NK-92 (cell line): ENCODE measurements around the gene MAT2A.
"Not testable (repeated sequence)": the region's sequence is repeated elsewhere in the genome, so short reads cannot be mapped to it uniquely, and the experiment has no call there.

Source experiments
- DNase-seq: peaks from one replicate; lab custom pipeline; 2025; ENCODE audit not compliant: unreplicated experiment; lab: John Stamatoyannopoulos, UW

MAT2A gene

DNA sequence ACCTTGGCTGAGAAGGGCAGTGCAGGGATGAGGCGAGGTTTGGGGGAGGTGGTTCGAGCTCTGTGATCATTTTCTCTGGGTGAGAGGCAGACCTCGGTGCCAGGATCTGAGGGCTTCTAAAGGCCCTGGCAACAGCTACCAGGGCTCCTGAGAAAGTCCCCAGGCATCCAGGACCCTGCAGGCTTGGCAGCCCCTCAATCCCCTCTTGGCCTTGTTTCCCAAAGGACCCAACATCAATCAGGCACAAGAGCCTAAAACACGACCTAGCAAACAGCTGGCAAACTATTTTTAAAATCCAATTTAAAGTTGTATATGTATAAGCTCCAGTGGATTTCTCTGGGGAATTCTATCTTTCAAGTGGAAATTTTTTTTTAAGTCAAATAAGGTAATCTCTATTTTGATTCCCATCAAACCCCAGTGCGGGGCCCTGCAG is 15.0 kb upstream of the MAT2A start:
- no peak for DNase-seq

DNA sequence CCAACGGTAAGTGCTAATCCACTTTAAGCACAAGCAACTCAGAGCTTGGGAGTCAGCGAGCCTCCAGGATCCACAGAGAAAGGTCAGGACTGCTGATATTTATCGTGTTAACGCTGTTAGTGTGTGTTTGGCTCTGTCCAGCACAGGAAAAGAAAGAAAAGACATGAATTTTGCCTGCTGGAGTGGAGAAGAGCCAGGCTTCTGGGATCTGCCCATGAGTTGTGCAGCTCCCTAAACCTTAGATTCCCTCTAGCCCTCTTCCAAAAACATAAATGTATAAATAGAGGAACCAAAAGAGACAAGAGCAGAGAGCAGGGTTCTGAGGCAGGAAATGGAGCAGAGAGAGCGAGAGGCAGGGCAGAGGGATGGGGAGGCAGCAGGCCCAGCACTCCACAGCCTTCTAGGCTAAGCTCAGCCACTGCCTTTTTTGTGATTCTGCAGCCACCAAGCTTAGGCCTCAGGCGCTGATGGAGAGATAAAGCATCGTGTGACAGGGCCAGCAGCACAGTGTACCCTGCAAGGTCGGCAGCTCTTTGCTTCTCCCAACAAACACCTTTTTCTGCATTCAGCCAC is 14.5 kb upstream of the MAT2A start:
- DNase-seq, result no peak

GRCh38 chr2:85525029-85525428 is 13.9 kb upstream of the MAT2A start:
- no peak for DNase-seq

- no peak for DNase-seq
Measured at GRCh38 chr2:85525567-85525966, 13.4 kb upstream of the MAT2A start.

DNA sequence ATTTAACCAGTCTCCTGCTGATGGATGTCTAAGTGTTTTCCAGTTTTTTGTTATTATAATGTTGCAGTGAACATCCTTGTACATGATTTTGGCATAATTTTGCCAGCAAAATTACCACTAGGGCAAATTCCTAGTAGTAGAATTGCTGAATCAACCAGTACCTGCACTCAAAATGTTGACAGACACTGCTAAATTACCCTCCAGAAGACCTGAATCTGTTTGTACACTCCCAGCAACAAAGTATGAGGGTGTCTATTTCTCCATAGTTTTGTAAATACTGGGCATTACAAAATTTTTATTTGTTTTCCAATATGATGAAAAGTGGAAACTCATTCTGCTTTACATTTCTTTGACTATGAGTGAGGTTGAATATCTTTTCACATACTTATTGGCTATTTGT is 11.2 kb upstream of the MAT2A start:
- no peak for DNase-seq

GRCh38 chr2:85528355-85528754 is 10.6 kb upstream of the MAT2A start:
- DNase-seq, result no peak

- DNase-seq, result no peak
Measured at GRCh38 chr2:85529809-85530208, 9.2 kb upstream of the MAT2A start.

DNA sequence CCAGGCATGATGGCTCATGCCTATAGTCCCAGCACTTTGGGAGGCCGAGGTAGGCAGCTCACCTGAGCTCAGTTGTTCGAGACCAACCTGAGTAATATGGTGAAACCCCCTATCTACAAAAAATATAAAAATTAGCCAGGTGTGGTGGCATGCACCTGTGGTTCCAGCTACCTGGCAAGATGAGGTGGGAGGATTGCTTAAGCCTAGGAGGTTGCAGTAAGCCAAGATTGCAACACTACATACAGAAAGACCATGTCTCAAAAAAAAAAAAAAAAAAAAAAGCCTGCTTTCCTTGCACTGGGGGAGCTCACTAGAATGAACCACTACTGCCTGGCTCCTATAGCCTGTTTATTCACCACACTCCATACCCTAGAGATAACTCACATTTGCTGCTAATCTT is 7.4 kb upstream of the MAT2A start:
- DNase-seq, result no peak

GRCh38 chr2:85534099-85534498 is 4.9 kb upstream of the MAT2A start:
- DNase-seq, result no peak

DNA sequence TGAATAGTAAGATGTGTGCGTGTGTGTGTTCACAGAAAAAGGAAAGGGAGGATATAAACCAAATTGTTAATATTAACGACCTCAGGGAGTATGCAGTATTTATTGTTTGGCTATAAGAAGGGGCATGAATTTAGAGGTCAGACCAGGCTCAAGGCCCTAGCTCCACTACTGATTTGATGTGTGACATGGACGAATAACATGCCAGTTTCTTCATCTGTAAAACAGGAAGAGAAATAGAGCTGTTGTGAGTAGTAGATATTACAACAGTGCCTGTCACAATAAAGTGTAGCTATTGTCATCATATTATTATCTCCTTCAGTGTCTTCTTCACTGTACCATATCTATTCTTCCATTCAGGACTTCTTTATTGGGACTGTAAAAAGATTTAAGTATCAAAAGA is 4.1 kb upstream of the MAT2A start:
- DNase-seq, result no peak

- DNase-seq, result no peak
Measured at GRCh38 chr2:85536479-85536878, 2.5 kb upstream of the MAT2A start.

GRCh38 chr2:85537600-85538506 is 1.1 kb upstream of the MAT2A start:
- no peak for DNase-seq

- DNase-seq, result no peak
Measured at GRCh38 chr2:85539361-85540132, 579 bp downstream of the MAT2A start.

DNA sequence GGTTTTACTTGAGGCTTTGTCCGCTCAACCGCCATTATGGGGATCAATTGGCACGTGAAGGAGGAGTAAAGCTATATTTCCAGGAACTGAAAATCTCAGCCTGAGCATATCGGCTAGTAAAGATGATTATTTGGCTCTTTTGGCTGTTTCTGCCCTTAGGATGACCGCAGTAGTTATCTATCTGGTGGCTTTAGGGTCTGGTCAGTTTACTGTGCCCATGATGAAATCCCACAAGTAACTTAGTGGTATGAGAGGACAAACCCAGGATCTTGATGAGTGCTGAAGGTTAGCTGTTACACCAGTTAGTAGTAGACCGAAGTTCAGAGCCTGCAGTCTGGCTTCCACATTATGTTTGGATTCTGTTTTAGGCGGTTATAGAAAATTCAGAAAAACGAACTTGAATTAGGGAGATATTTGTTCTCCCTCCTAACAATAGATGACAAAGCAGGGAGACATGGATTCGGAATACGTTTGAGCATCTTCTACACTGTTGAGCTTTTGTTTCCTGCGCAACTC is 1.2 kb downstream of the MAT2A start:
- DNase-seq, result no peak

- DNase-seq, result no peak
Measured at GRCh38 chr2:85541262-85541661, 2.3 kb downstream of the MAT2A start.

GRCh38 chr2:85541753-85542457 is 2.9 kb downstream of the MAT2A start:
- DNase-seq, result no peak

GRCh38 chr2:85542777-85543176 is 3.8 kb downstream of the MAT2A start:
- no peak for DNase-seq

DNA sequence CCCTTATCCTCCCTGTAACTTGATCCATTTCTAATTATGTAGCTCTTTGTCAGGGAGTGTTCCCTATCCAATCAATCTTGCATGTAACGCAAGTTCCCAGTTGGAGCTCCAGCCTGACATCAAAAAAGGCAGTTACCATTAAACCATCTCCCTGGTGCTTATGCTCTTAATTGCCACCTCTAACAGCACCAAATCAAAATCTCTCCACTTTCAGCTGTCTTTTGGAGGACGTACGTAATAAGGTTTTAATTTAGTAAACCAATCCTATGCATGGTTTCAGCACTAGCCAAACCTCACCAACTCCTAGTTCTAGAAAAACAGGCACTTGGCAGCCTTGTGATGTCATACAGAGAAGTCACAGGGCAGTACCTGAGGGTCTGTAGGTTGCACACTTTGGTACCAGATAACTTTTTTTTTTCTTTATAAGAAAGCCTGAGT is 5.3 kb downstream of the MAT2A start:
- DNase-seq, result not testable (repeated sequence)

GRCh38 chr2:85544915-85545779 is 6.2 kb downstream of the MAT2A start:
- DNase-seq, result not testable (repeated sequence)

DNA sequence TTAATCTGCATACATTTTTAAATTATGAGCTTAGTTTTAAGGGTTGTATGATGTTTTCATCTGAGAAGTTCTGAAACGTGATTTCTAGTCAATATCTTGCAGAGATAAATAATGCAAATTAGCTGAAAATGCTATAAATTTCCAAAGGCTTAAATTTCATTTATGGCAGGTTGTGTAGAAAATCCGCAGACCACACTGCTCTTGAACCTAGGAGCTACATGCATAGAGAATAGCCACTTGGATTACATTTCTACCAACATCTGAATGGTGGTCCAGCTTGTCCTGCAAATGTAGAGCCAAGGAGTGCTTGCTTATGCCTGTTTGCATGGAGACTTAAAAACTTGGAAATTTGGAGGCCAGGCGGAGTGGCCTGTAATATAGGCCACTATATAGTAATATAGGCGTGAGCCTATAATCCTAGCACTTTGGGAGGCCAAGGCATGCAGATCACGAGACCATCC is 6.8 kb downstream of the MAT2A start:
- no peak for DNase-seq
